ENCODE measurements around the gene ARIH1. TPM values are rescaled to one million over a fixed set of nuclear protein-coding genes. Genes with fewer than 3 reads are reported as not detected.

Gene ARIH1
- total RNA-seq, 1 experiment from 2014 or later: 209 TPM

GRCh38 chr15:72545156-72545555 lies 71.0 kb downstream of the ARIH1 start:
- POLR2A ChIA-PET: no interaction called here
- Histone ChIP-seq H3K79me2 (ENCODE audit: insufficient read depth, low read length) (peaks cover 60% of the 10 kb centered on the region), H3K27me3 (ENCODE audit: insufficient read depth, low read length) (no peaks in the 10 kb centered on the region), H4K20me1 (ENCODE audit: insufficient read depth) (no peaks in the 10 kb centered on the region; the same call in 1 of the 2 replicates), H3K9me3 (ENCODE audit: control insufficient read depth in 1 of 2, insufficient read depth in 1 of 2, low read depth in 1 of 2, low read length in 2 of 2) (peaks cover 16 to 17% of the 10 kb centered on the region in 2 experiments; a peak in 2 of 4 replicates), H3K9ac (ENCODE audit: low read length) (no peak overlapping the region), H3K9me2 (ENCODE audit: insufficient read depth) (no peaks in the 10 kb centered on the region), H3K36me3 (ENCODE audit: control insufficient read depth in 1 of 2, insufficient read depth in 2 of 2, low read length in 2 of 2) (peaks cover 6 to 12% of the 10 kb centered on the region in 2 experiments; a peak in 2 of 4 replicates), H3K4me2 (ENCODE audit: low read length) (no peak overlapping the region), H3K27ac (ENCODE audit: low read depth, low read length) (no peak overlapping the region), H3K4me1 (ENCODE audit: control insufficient read depth in 1 of 2, insufficient read depth in 2 of 2, low read length in 2 of 2) (no peaks in the 10 kb centered on the region), H3K4me3 (replicated peaks in 1 of 2; ENCODE audit: low read depth in 1 of 2, low read length in 2 of 2) (no peak overlapping the region), H2AFZ (ENCODE audit: low read depth, low read length, poor library complexity, severe bottlenecking) (no peak overlapping the region)
- BruUV-seq (replicated peaks): no TSS peak
- intact Hi-C loops (cut with micrococcal nuclease): no loop called here
- no peak for DNase-seq (ENCODE audit: low read depth, low spot score)
- no peak for TF ChIP-seq ELF1 (IDR thresholded peaks at IDR 0.05; ENCODE audit: borderline replicate concordance, low read depth)
- ATAC-seq: no peak
- RAD21 ChIA-PET (ENCODE audit: low non-redundant PET in 1 of 2, low total read pairs in 2 of 2, uncharacterized antibody in 2 of 2, unreplicated experiment in 2 of 2): no interaction called here
- CTCF ChIA-PET: no interaction called here

DNA sequence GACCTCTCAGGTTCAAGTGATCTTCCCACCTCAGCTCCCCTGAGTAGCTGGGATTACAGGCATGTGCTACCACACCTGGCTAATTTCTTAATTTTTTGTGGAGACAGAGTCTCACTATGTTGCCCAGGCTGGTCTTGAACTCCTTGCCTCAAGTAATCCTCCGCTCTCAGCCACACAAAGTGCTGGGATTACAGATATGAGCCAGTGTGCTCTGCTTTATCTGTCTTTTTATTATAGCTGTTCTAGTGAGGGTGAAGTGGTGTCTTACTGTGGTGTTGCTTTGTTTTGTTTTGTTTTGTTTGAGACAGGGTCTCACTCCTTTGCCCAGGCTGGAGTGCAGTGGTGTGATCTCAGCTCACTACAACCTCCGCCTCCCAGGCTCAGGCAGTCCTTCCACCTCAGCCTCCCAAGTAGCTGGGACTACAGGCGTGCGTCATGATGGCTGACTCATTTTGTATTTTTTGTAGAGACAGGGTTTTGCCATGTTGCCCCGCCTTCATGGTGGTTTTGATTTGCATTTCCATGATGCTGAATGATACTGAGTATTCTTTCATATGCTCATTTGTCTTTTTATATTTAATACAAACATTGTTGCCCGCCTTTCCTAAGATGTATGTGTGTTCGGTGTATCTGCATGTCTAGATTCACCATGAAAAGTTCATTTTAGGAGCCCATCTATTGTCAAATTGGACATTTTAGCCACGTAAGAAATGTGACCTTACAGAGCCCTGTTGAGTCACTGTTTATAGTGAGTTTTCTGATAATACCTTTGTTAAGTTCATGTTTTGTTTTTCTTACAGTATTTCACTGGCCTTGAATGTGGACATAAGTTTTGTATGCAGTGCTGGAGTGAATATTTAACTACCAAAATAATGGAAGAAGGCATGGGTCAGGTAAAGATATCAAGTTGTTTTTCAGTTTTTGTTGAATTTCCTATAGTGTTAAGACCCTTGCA lies 80.6 kb downstream of the ARIH1 start:
- Histone ChIP-seq H3K9me2 (ENCODE audit: insufficient read depth) (no peaks in the 10 kb centered on the region), H4K20me1 (ENCODE audit: insufficient read depth) (no peaks in the 10 kb centered on the region; the same call in 1 of the 2 replicates), H3K4me3 (replicated peaks in 1 of 2; ENCODE audit: low read depth in 1 of 2, low read length in 2 of 2) (no peak overlapping the region), H3K4me2 (ENCODE audit: low read length) (no peak overlapping the region), H2AFZ (ENCODE audit: low read depth, low read length, poor library complexity, severe bottlenecking) (no peak overlapping the region), H3K27ac (ENCODE audit: low read depth, low read length) (no peak overlapping the region), H3K4me1 (ENCODE audit: control insufficient read depth in 1 of 2, insufficient read depth in 2 of 2, low read length in 2 of 2) (no peaks in the 10 kb centered on the region), H3K79me2 (ENCODE audit: insufficient read depth, low read length) (peaks cover 79% of the 10 kb centered on the region), H3K27me3 (ENCODE audit: insufficient read depth, low read length) (no peaks in the 10 kb centered on the region), H3K36me3 (ENCODE audit: control insufficient read depth in 1 of 2, insufficient read depth in 2 of 2, low read length in 2 of 2) (peaks cover 4 to 5% of the 10 kb centered on the region in 2 experiments; a peak in 1 of 4 replicates), H3K9ac (ENCODE audit: low read length) (no peak overlapping the region), H3K9me3 (ENCODE audit: control insufficient read depth in 1 of 2, insufficient read depth in 1 of 2, low read depth in 1 of 2, low read length in 2 of 2) (no peaks in the 10 kb centered on the region)
- ChIA-PET RAD21 (ENCODE audit: low non-redundant PET in 1 of 2, low total read pairs in 2 of 2, uncharacterized antibody in 2 of 2, unreplicated experiment in 2 of 2) (no interaction called here), CTCF (no interaction called here), POLR2A (no interaction called here)
- no peak for DNase-seq (ENCODE audit: low read depth, low spot score)
- no peak for TF ChIP-seq ATF3 (IDR thresholded peaks at IDR 0.05)
- TF ChIP-seq ZBTB33 (IDR thresholded peaks at IDR 0.05; ENCODE audit: extremely low read depth, insufficient replicate concordance, low read length): no peak
- no peak for TF ChIP-seq SIN3A (IDR thresholded peaks at IDR 0.05; ENCODE audit: low read depth)
- TF ChIP-seq SP1 (IDR thresholded peaks at IDR 0.05; ENCODE audit: low read depth): no peak
- no peak for TF ChIP-seq EZH2phosphoT487 (IDR thresholded peaks at IDR 0.05; ENCODE audit: borderline replicate concordance)
- TF ChIP-seq ZFX (IDR thresholded peaks at IDR 0.05): no peak
- no peak for TF ChIP-seq FOSL1 (IDR thresholded peaks at IDR 0.05; ENCODE audit: low read depth)
- TF ChIP-seq EGR1 (IDR thresholded peaks at IDR 0.05; ENCODE audit: low read depth): no peak
- no peak for TF ChIP-seq ELF1 (IDR thresholded peaks at IDR 0.05; ENCODE audit: borderline replicate concordance, low read depth)
- TF ChIP-seq, protein P1, sequence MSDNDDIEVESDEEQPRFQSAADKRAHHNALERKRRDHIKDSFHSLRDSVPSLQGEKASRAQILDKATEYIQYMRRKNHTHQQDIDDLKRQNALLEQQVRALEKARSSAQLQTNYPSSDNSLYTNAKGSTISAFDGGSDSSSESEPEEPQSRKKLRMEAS (IDR thresholded peaks at IDR 0.05): no peak
- no peak for TF ChIP-seq POLR2A (IDR thresholded peaks at IDR 0.05; ENCODE audit: borderline replicate concordance, extremely low read depth, insufficient read depth, insufficient read length)
- TF ChIP-seq CBX3 (IDR thresholded peaks at IDR 0.05; ENCODE audit: low read depth): no peak
- no peak for TF ChIP-seq CEBPB (IDR thresholded peaks at IDR 0.05; ENCODE audit: low read depth)
- TF ChIP-seq POLR2AphosphoS5 (IDR thresholded peaks at IDR 0.05; ENCODE audit: low read depth, low read length): no peak
- no peak for TF ChIP-seq JUND (IDR thresholded peaks at IDR 0.05)
- no peak for TF ChIP-seq TCF7L2 (IDR thresholded peaks at IDR 0.05; ENCODE audit: borderline replicate concordance, extremely low read depth, insufficient read depth, insufficient read length)
- no peak for TF ChIP-seq EZH2 (IDR thresholded peaks at IDR 0.05)
- TF ChIP-seq SRF (IDR thresholded peaks at IDR 0.05; ENCODE audit: low read depth): no peak
- TF ChIP-seq RAD21 (IDR thresholded peaks at IDR 0.05; ENCODE audit: low read depth): no peak
- no peak for ATAC-seq
- BruUV-seq (replicated peaks): no TSS peak
- intact Hi-C loops (cut with micrococcal nuclease): no loop called here

Measured in HCT116 (cell line).